H1 (cell line): ENCODE results near the gene ADGRV1. TPM values are rescaled to one million over a fixed set of nuclear protein-coding genes. Genes with fewer than 3 reads are reported as not detected.

Source experiments
- CTCF ChIA-PET: fragments of 300-600 bp; sonication (Branson Sonifier 250); formaldehyde crosslinking; loops from one replicate; lab custom pipeline; 2021; ENCODE audit not compliant: partially characterized antibody; lab: Charles Lee
- POLR2A ChIA-PET: fragments of 300-600 bp; sonication (Branson Sonifier 250); formaldehyde crosslinking; loops from one replicate; lab custom pipeline; 2021; ENCODE audit warnings: inconsistent platforms; ENCODE audit not compliant: partially characterized antibody; lab: Charles Lee
- DNase-seq, 2 experiments: peaks; one replicate each; pipeline versions ENCODE4 v3.0.0 to v3.0.0-alpha.2; 2010 to 2022; ENCODE audit warnings: low spot score in 2 of 2, low read depth in 1 of 2, mixed read lengths in 1 of 2
- FAIRE-seq: peaks from 2 replicates; lab custom pipeline; 2011; peaks lifted over from hg19 to GRCh38; lab: Jason Lieb, UNC
- H2AFZ ChIP-seq: 2 replicates; pipeline ENCODE4 v1.8.1; 2012; ENCODE audit warnings: low read length, inconsistent platforms
- H2AK5ac ChIP-seq: 2 replicates; pipeline ENCODE4 v1.6.1; 2013; ENCODE audit warnings: low read depth, low read length
- H2BK120ac ChIP-seq: replicated peaks from 2 replicates; pipeline ENCODE3; 2013; ENCODE audit warnings: low read depth, low read length, inconsistent platforms
- H2BK12ac ChIP-seq: 2 replicates; pipeline ENCODE4 v1.6.1; 2013; ENCODE audit warnings: low read depth, low read length
- H2BK15ac ChIP-seq: 2 replicates; pipeline ENCODE4 v1.6.1; 2013; ENCODE audit warnings: low read length
- H2BK20ac ChIP-seq: 2 replicates; pipeline ENCODE4 v1.6.1; 2013; ENCODE audit warnings: low read length
- H2BK5ac ChIP-seq: 2 replicates; pipeline ENCODE4 v1.6.1; 2013; ENCODE audit warnings: low read depth, low read length
- H3K14ac ChIP-seq: 2 replicates; pipeline ENCODE4 v1.6.1; 2013; ENCODE audit warnings: inconsistent platforms; ENCODE audit not compliant: insufficient read length
- H3K18ac ChIP-seq: 2 replicates; pipeline ENCODE4 v1.6.1; 2013; ENCODE audit warnings: low read length; ENCODE audit errors: extremely low read depth
- H3K23ac ChIP-seq: 2 replicates; pipeline ENCODE4 v1.6.1; 2013; ENCODE audit warnings: inconsistent platforms; ENCODE audit not compliant: insufficient read length
- H3K23me2 ChIP-seq: 2 replicates; pipeline ENCODE4 v1.6.1; 2013; ENCODE audit warnings: low read depth, low read length
- H3K27ac ChIP-seq: 2 replicates; pipeline ENCODE4 v1.6.1; 2011; ENCODE audit warnings: low read depth, low read length, inconsistent platforms
- H3K27me3 ChIP-seq, 4 experiments: replicated peaks in 1 of 4; 1 replicate in 1 of 4; 2 replicates in 3 of 4; pipeline versions ENCODE4 v1.6.1 to v1.8.1; 2011 to 2013; ENCODE audit warnings: low read length in 3 of 4, mild to moderate bottlenecking in 3 of 4, inconsistent platforms in 2 of 4, mixed read lengths in 2 of 4, moderate library complexity in 1 of 4; ENCODE audit not compliant: control insufficient read depth in 3 of 4, insufficient read depth in 3 of 4; ENCODE audit errors: extremely low read depth in 1 of 4
- H3K36me3 ChIP-seq, 4 experiments: 2 replicates each; pipeline versions ENCODE4 v1.6.1 to v1.8.1; 2011 to 2013; ENCODE audit warnings: mild to moderate bottlenecking in 4 of 4, low read length in 3 of 4, moderate library complexity in 2 of 4, control low read depth in 1 of 4, inconsistent platforms in 1 of 4; ENCODE audit not compliant: insufficient read depth in 4 of 4, control insufficient read depth in 2 of 4
- H3K4ac ChIP-seq: replicated peaks from 2 replicates; pipeline ENCODE3; 2013; ENCODE audit warnings: low read length, low read depth, mixed read lengths, inconsistent platforms; ENCODE audit not compliant: insufficient read length
- H3K4me1 ChIP-seq, 4 experiments: replicated peaks in 1 of 4; 1 replicate in 1 of 4; 2 replicates in 3 of 4; pipeline versions ENCODE4 v1.6.1 to v1.8.1; 2011 to 2013; ENCODE audit warnings: low read length in 3 of 4, inconsistent platforms in 2 of 4, mixed read lengths in 1 of 4; ENCODE audit not compliant: insufficient read depth in 4 of 4, control insufficient read depth in 3 of 4
- H3K4me2 ChIP-seq, 2 experiments: 2 replicates each; pipeline versions ENCODE4 v1.6.1 to v1.8.1; 2011 to 2013; ENCODE audit warnings: low read depth in 2 of 2, low read length in 2 of 2, control low read depth in 1 of 2, inconsistent platforms in 1 of 2, mild to moderate bottlenecking in 1 of 2; ENCODE audit not compliant: insufficient read depth in 1 of 2
- H3K4me3 ChIP-seq, 4 experiments: fragments of 200-600, 300-600 bp in 1 of 4; sonication (generic), shearing (Covaris generic), sonication (Bioruptor Twin) in 1 of 4; 2 replicates each; pipeline versions ENCODE4 v1.5.1 to v1.8.1; 2011 to 2016; ENCODE audit warnings: low read length in 4 of 4, low read depth in 3 of 4, control low read depth in 2 of 4, inconsistent platforms in 2 of 4, mild to moderate bottlenecking in 2 of 4, mixed read lengths in 1 of 4, moderate library complexity in 1 of 4; ENCODE audit not compliant: insufficient read depth in 2 of 4; ENCODE audit errors: extremely low read depth in 1 of 4
- H3K56ac ChIP-seq: replicated peaks from 2 replicates; pipeline ENCODE3; 2013; ENCODE audit warnings: low read depth, mild to moderate bottlenecking, mixed read lengths, low read length, inconsistent platforms; ENCODE audit not compliant: insufficient read length
- H3K79me1 ChIP-seq: 2 replicates; pipeline ENCODE4 v1.6.1; 2013; ENCODE audit warnings: low read depth, low read length, control low read depth
- H3K79me2 ChIP-seq, 2 experiments: 2 replicates each; pipeline versions ENCODE4 v1.6.1 to v1.8.1; 2012 to 2013; ENCODE audit warnings: low read length in 2 of 2, mild to moderate bottlenecking in 2 of 2, inconsistent platforms in 1 of 2; ENCODE audit not compliant: insufficient read depth in 2 of 2, control insufficient read depth in 1 of 2
- H3K9ac ChIP-seq, 4 experiments: replicated peaks in 1 of 4; 1 replicate in 1 of 4; 2 replicates in 3 of 4; pipeline versions ENCODE4 v1.6.1 to v1.8.1; 2011 to 2013; ENCODE audit warnings: low read depth in 3 of 4, low read length in 3 of 4, control low read depth in 2 of 4, mild to moderate bottlenecking in 2 of 4, moderate library complexity in 2 of 4, inconsistent platforms in 1 of 4; ENCODE audit errors: extremely low read depth in 1 of 4
- H3K9me3 ChIP-seq, 2 experiments: 2 replicates each; pipeline versions ENCODE4 v1.6.1 to v1.8.1; 2012 to 2013; ENCODE audit warnings: mild to moderate bottlenecking in 2 of 2, moderate library complexity in 2 of 2, control low read depth in 1 of 2, inconsistent platforms in 1 of 2, low read depth in 1 of 2, low read length in 1 of 2, mixed read lengths in 1 of 2; ENCODE audit not compliant: insufficient read depth in 2 of 2
- H4K20me1 ChIP-seq, 2 experiments: replicated peaks in 1 of 2; 2 replicates each; pipeline versions ENCODE3 to v1.8.1; 2011 to 2013; ENCODE audit warnings: inconsistent platforms in 2 of 2, low read length in 2 of 2, mild to moderate bottlenecking in 1 of 2; ENCODE audit not compliant: insufficient read depth in 2 of 2, control insufficient read depth in 1 of 2
- H4K5ac ChIP-seq: 2 replicates; pipeline ENCODE4 v1.6.1; 2013; ENCODE audit warnings: low read length, low read depth, mixed read lengths, inconsistent platforms; ENCODE audit not compliant: insufficient read length
- H4K8ac ChIP-seq: 2 replicates; pipeline ENCODE4 v1.8.0; 2013; ENCODE audit warnings: mild to moderate bottlenecking, moderate library complexity, low read length, inconsistent platforms; ENCODE audit not compliant: insufficient read depth; ENCODE audit errors: extremely low read depth
- H4K91ac ChIP-seq: replicated peaks from 2 replicates; pipeline ENCODE3; 2013; ENCODE audit warnings: low read length, mixed read lengths, inconsistent platforms; ENCODE audit not compliant: insufficient read length
- ASH2L ChIP-seq: fragments of 200-600, 300-600 bp; sonication (generic); IDR thresholded peaks from one replicate; pipeline ENCODE4 v1.7.1; 2017; ENCODE audit warnings: low read length
- BACH1 ChIP-seq: IDR thresholded peaks from 2 replicates; pipeline ENCODE4 v1.6.1; 2012; ENCODE audit warnings: low read length, improper control_type of control experiment
- CBX8 ChIP-seq: fragments of 300-800, 300-1000 bp; sonication (generic); IDR thresholded peaks from 2 replicates; pipeline ENCODE4 v1.7.1; 2016; ENCODE audit warnings: low read depth, low read length, borderline replicate concordance
- CHD2 ChIP-seq: IDR thresholded peaks from 2 replicates; pipeline ENCODE4 v1.6.1; 2012; ENCODE audit warnings: low read length, improper control_type of control experiment
- EGR1 ChIP-seq: IDR thresholded peaks from 2 replicates; pipeline ENCODE4 v1.6.1; 2011; ENCODE audit warnings: low read depth, low read length, borderline replicate concordance
- KDM4A ChIP-seq: IDR thresholded peaks from one replicate; pipeline ENCODE4 v1.7.1; 2012; ENCODE audit warnings: low read depth, mild to moderate bottlenecking, moderate library complexity, low read length, inconsistent platforms; ENCODE audit not compliant: severe bottlenecking
- NRF1 ChIP-seq: IDR thresholded peaks from 2 replicates; pipeline ENCODE4 v1.6.1; 2011; ENCODE audit warnings: mild to moderate bottlenecking, low read depth, low read length, improper control_type of control experiment
- RNF2 ChIP-seq: fragments of 200-900, 300-1000 bp; sonication (generic); IDR thresholded peaks from 2 replicates; pipeline ENCODE4 v1.7.1; 2016; ENCODE audit warnings: borderline replicate concordance, low read depth, mild to moderate bottlenecking, antibody characterized with exemption, low read length; ENCODE audit not compliant: poor library complexity, severe bottlenecking; ENCODE audit errors: missing control alignments
- SP2 ChIP-seq: IDR thresholded peaks from 2 replicates; pipeline ENCODE4 v1.6.1; 2012; ENCODE audit warnings: mild to moderate bottlenecking, low read length, inconsistent platforms
- SRF ChIP-seq: IDR thresholded peaks from 2 replicates; pipeline ENCODE4 v1.6.1; 2011; ENCODE audit warnings: mild to moderate bottlenecking, low read depth, low read length, moderate library complexity
- TAF7 ChIP-seq: optimal IDR thresholded peaks from 2 replicates; pipeline ENCODE3; 2011; ENCODE audit warnings: low read depth, mild to moderate bottlenecking, inconsistent platforms, low read length, moderate library complexity, borderline replicate concordance
- TBP ChIP-seq: IDR thresholded peaks from 2 replicates; pipeline ENCODE4 v1.6.1; 2011; ENCODE audit warnings: low read depth, low read length, improper control_type of control experiment
- TCF12 ChIP-seq: IDR thresholded peaks from 2 replicates; pipeline ENCODE4 v1.6.1; 2011; ENCODE audit warnings: low read depth, mild to moderate bottlenecking, low read length
- WGBS, 2 experiments: shearing (Covaris generic) in 1 of 2; methylation state at CpG; one replicate each; pipeline versions ENCODE4 v1.1.6 to v1.1.7; 2013 to 2015; ENCODE audit warnings: low lambda C conversion rate in 2 of 2, mixed read lengths in 2 of 2, inconsistent platforms in 1 of 2, low coverage in 1 of 2, missing lambda C conversion rate in 1 of 2; ENCODE audit not compliant: insufficient replicate concordance in 2 of 2, insufficient coverage in 1 of 2, insufficient read length in 1 of 2; ENCODE audit errors: extremely low coverage in 1 of 2, missing lambda C conversion rate in 1 of 2; 5-methylcytosine and 5-hydroxymethylcytosine counted together
- polyA plus RNA-seq, 7 experiments: library from polyadenylated mRNA; depleted of rRNA in 3 of 7; stranded (reverse) in 5 of 7; unstranded in 2 of 7; fragments of >200 nt in 5 of 7; fragments of 200-250 nt in 2 of 7; gene quantifications; 1 replicate in 5 of 7; 2 replicates in 1 of 7; 4 replicates in 1 of 7; pipeline versions ENCODE4 v1.2.1 to v1.2.3, GENCODE V29; 2011 to 2013; ENCODE audit warnings: missing spikeins in 2 of 7, mixed read lengths in 2 of 7
- total RNA-seq: library from RNA; stranded (reverse); fragmentation: NEBNext Ultra II Directional; extraction: Animal tissue kit (Norgen Biotek cat#: 25700); gene quantifications from 2 replicates; pipeline ENCODE4 v1.2.1, GENCODE V29; 2021
- TF ChIP-seq, protein P1 (sequence below): IDR thresholded peaks from 2 replicates; pipeline ENCODE4 v1.6.1; 2012; ENCODE audit warnings: inconsistent platforms

ADGRV1 gene
- total and polyA plus RNA-seq, 2 of the 8 experiments (the other 6 are each of a cell fraction or from before 2014, with no cell fraction given): 53.1 to 62.2 TPM

DNA sequence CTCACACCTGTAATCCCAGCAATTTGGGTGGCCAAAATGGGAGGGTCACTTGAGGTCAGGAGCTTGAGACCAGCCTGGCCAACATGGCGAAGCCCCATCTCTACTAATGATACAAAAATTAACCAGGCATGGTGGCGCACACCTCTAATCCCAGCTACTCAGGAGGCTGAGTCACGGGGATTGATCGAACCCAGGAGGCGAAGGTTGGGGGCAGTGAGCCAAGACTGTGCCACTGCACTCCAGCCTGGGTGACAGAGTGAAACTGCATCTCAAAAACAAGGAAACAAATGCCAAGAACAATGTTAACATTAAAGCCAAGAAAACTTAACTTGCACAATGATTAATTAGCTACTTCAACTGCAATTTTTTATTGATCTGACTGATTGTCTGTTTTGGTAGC is 621.9 kb downstream of the ADGRV1 start:
- POLR2A ChIA-PET: no interaction called here
- no peak overlapping the region for H2BK120ac ChIP-seq
- no peaks in the 10 kb centered on the region for H3K79me2 ChIP-seq
- CTCF ChIA-PET: interaction anchor here (0.9 kb wide), 1 partner anchor 239 kb away, joined by 3 read pairs; no protein-coding TSS in a partner anchor
- no peak overlapping the region for H3K4me2 ChIP-seq
- H4K20me1 ChIP-seq: no peaks in the 10 kb centered on the region
- H3K27ac ChIP-seq: no peak overlapping the region
- no peak overlapping the region for H2BK5ac ChIP-seq
- H3K4me3 ChIP-seq: no peak overlapping the region
- no peak overlapping the region for H3K9ac ChIP-seq
- H3K9me3 ChIP-seq: no peaks in the 10 kb centered on the region
- FAIRE-seq (no peak), DNase-seq (no peak)
- H2BK12ac ChIP-seq: no peak overlapping the region
- H3K23me2 ChIP-seq: no peaks in the 10 kb centered on the region
- H4K8ac ChIP-seq: no peak overlapping the region
- no peak overlapping the region for H2AFZ ChIP-seq
- H3K4me1 ChIP-seq: peaks cover 0 to 8% (median 5%) of the 10 kb centered on the region in 4 experiments; a peak in 4 of 7 replicates
- no peak overlapping the region for H4K91ac ChIP-seq
- H2AK5ac ChIP-seq: no peak overlapping the region
- H2BK20ac ChIP-seq: no peak overlapping the region
- H2BK15ac ChIP-seq: no peak overlapping the region
- no peaks in the 10 kb centered on the region for H3K36me3 ChIP-seq
- no peak overlapping the region for H3K14ac ChIP-seq
- H3K27me3 ChIP-seq: no peaks in the 10 kb centered on the region
- no peak overlapping the region for H3K23ac ChIP-seq
- no peak overlapping the region for H4K5ac ChIP-seq
- 94% methylated on average over 5 of the region's 5 CpGs; no CpG with 5 or more reads in 1 of the 2 experiments for WGBS, 2 experiments
- H3K18ac ChIP-seq: no peak overlapping the region
- H3K79me1 ChIP-seq: no peaks in the 10 kb centered on the region
- no peak overlapping the region for H3K4ac ChIP-seq
- H3K56ac ChIP-seq: no peak overlapping the region
- no peak for TF ChIP-seq SP2
- no peak for TF ChIP-seq RNF2
- no peak for TF ChIP-seq EGR1
- no peak for TF ChIP-seq CBX8
- TF ChIP-seq CHD2: no peak
- TF ChIP-seq ASH2L: no peak
- no peak for TF ChIP-seq KDM4A
- no peak for TF ChIP-seq TCF12
- TF ChIP-seq SRF: no peak
- TF ChIP-seq, protein P1, sequence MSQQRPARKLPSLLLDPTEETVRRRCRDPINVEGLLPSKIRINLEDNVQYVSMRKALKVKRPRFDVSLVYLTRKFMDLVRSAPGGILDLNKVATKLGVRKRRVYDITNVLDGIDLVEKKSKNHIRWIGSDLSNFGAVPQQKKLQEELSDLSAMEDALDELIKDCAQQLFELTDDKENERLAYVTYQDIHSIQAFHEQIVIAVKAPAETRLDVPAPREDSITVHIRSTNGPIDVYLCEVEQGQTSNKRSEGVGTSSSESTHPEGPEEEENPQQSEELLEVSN: no peak
- TF ChIP-seq TBP: no peak
- TF ChIP-seq BACH1: no peak
- no peak for TF ChIP-seq NRF1
- no peak for TF ChIP-seq TAF7
